Retinal pigment epithelial cell (primary cell): Measurements from ENCODE around the gene RAPGEF1.
A peak's percentile ranks its signal among the peaks of the same experiment; 100 is the strongest.

Experiments used
- DNase-seq: peaks from one replicate; pipeline ENCODE4 v3.0.0-alpha.2; 2010; ENCODE audit warnings: low read depth
- H3K4me3 ChIP-seq: 2 replicates; pipeline ENCODE4 v1.5.1; 2011; ENCODE audit warnings: mild to moderate bottlenecking, low read length, control low read depth, moderate library complexity
- TF ChIP-seq, protein P1 (sequence below): conservative IDR thresholded peaks from 2 replicates; pipeline ENCODE4 v1.5.1; 2011; ENCODE audit warnings: low read depth, low read length, control low read depth, inconsistent platforms

The RAPGEF1 gene

DNA sequence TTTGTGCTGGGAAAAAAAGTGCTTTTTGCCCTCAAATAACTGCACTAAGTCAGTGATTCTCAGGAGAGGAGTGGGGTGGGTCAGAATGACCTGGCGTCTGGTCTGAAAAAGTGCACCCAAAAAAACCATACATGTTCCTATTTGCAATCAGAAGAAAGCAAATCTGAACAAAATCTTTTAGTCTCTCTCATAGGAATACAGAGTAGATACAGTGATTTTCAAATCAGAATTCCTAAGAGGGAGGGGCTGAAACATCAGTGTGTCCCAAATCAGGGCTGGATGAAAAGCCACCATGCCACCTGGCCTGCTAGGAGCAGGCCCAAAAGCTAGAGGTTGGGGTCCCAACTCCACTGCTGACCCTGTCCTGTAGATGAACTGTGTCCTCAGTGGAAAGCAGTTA lies 66.8 kb downstream of the RAPGEF1 start:
- H3K4me3 ChIP-seq = no peak overlapping the region
- DNase-seq = no peak
- TF ChIP-seq, protein P1, sequence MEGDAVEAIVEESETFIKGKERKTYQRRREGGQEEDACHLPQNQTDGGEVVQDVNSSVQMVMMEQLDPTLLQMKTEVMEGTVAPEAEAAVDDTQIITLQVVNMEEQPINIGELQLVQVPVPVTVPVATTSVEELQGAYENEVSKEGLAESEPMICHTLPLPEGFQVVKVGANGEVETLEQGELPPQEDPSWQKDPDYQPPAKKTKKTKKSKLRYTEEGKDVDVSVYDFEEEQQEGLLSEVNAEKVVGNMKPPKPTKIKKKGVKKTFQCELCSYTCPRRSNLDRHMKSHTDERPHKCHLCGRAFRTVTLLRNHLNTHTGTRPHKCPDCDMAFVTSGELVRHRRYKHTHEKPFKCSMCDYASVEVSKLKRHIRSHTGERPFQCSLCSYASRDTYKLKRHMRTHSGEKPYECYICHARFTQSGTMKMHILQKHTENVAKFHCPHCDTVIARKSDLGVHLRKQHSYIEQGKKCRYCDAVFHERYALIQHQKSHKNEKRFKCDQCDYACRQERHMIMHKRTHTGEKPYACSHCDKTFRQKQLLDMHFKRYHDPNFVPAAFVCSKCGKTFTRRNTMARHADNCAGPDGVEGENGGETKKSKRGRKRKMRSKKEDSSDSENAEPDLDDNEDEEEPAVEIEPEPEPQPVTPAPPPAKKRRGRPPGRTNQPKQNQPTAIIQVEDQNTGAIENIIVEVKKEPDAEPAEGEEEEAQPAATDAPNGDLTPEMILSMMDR = no peak

DNA sequence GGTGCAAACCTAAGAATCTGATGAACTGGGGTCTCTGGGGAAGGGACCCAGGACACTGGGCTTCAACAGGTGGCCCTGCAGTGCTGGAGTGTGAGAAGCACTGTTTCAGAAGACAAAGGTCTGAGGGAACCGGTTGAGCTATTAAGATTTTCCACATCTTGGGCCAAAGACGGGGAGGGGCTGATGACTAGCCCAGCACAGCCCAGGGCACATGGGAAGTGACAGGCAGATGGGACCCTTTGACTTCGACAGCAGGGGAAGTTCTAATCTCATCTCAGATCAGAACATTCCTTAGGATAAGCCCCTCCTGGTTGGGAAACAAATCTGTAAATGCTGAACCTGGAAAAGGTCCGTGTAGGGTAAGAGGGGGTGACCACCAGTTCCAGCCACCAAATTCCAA lies 67.4 kb downstream of the RAPGEF1 start:
- no peak for DNase-seq
- no peak overlapping the region for H3K4me3 ChIP-seq
- TF ChIP-seq, protein P1 = no peak

DNA sequence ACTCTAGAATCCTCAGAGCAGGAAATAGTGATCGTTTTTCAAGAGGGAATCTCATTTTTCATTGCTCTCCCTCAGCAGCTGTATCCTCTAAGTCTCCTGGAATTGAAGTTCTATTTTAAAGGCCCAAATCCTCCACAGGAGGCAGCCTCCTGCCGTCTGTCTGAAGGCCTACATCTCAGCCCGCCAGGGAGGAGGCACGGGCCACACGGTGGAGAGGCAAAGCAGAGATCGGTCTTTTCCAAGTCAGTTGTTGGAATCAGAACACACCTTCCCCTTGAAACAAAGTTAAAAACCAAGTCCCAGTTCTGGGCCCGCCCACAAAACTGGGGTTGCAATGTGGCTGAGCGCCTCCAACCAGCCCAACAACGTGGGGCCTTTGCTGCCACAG lies 68.7 kb downstream of the RAPGEF1 start:
- H3K4me3 ChIP-seq = no peak overlapping the region
- no peak for DNase-seq
- TF ChIP-seq, protein P1 = no peak

DNA sequence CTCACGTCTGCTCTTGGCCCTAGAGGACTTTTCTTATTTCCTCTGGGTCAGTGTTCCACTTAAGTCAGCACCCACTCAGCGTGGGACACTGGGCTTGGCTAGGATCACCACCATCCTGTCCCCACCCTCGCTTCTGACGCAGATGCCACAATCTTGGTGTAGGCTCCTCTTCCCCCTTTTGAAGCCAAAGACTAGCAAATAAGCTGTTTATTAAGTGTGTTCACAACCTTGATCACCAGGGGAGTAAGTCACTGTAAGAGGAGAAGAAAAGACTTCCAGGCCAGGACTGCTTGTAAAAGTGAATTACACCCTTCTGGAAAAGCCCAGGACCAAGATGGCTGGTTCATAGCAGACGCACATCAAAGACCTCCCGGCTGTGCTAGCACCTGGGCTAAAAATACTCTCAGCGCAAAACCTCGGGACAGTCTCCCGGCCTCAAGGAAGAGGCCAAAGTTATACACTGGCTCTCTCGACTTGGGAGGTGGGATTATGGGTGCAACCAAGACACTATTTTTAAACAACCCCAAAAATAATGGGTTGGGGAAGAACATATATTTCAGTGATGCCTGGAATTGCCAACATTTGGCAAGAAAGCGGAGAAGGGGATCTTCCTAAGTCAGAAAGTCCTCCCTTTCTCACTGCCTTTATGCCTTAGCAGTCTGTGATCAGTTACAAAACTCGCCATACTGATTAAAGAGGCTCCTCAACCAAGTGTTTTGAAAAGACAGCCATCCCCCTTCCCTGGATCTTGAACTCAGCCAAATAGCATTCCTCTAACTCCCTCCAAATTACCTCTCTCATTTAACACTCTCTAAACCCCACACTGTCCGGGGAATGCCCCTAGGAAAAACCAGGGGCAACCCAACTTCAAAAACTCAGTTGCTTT lies 69.4 kb downstream of the RAPGEF1 start:
- DNase-seq = no peak
- H3K4me3 ChIP-seq = no peak overlapping the region

DNA sequence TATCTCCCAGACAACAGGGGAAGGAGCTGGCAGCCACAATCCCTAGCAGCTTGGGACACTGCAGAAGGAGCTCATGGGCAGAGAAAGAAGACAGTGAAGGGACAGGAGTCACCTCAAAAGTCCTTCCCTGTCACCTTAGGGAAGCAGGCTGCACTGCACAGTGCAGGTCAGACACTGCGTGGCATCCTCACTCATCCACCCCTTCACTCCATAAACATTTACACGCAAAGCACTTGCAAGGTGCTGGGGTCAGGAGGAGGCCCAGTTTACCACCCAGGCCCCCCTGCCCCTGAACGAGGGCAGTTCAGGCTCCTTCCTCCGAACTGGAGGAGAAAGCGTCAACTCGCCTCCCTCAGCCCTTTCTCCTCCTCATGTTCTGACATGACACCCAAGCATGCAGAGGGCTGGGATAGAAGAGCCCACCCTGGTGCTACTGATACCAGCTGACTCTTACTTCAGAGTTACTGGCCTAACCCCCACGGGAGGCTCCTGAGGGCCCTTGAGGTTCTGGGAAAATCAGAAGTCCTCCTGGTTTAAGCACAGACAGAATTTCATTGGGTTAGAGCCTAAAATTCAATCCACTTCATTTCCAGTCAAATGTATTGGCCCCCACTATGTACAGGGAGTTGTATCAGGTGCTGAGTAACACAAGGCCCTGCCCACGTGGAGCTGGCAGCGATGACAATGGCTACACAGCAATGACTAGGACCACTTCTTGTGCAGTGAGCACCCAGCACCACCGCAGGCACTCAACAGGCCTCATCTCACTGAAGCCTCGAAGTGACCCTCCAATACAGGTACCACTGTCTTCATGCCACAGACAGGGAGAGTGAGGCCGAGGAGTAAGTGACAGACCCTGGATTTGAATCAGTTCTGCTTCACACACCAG lies 70.4 kb downstream of the RAPGEF1 start:
- no peak overlapping the region for H3K4me3 ChIP-seq
- DNase-seq = no peak
- TF ChIP-seq, protein P1 = no peak

More for the DNA sequence above, 69.4 kb downstream of the RAPGEF1 start:
- TF ChIP-seq, protein P1 = no peak

DNA sequence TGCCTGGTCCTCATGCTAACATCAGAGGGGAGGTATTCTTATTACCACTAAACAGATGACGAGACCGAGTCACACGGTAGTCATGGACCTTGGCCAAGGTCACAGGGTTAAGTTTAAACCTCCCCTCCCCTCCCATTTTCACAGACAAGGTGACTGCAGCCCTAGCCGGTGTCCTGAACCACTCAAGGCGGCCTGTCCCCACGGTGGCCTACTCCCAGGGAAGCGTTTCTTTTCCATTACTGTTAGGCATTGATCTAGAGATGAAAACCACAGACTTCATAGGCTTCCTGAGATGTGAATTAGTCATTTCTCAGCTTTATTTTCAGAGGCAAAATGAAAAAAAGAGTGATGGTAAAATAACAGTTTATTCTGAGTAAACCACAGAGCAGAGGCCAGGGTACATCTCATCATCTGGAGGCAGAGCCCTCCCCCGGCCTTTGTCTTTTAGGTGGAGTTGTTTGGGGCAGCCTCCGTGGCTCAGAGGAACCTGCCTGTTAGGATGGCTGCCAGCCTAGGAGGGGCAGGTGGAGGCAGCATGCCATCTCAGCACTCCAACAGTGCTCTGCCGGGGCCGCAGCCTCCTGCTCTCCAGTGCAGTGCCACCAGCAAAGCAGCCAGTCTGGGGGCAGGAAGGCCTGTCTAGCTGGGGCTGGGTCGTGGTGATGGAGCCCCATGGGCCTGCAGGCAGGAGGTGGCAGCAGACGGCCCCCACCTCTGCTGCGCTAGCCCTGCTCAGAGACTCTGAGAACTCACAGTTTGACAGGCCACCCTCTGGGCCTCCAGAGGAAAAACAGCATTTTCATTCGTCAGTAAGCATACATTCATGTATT lies 71.2 kb downstream of the RAPGEF1 start:
- no peak overlapping the region for H3K4me3 ChIP-seq
- TF ChIP-seq, protein P1 = peak; percentile 13
- peak; percentile 58 for DNase-seq
